GM21786 (cell line): ENCODE measurements around the gene OXGR1.
A peak's percentile ranks its signal among the peaks of the same experiment; 100 is the strongest.
"Not testable (repeated sequence)": the region's sequence is repeated elsewhere in the genome, so short reads cannot be mapped to it uniquely, and the experiment has no call there.

Source experiments
- ATAC-seq: cut with Tn5 transposase; IDR thresholded peaks from one replicate; pipeline ENCODE4 v1.9.1; 2021; ENCODE audit not compliant: unreplicated experiment

The OXGR1 gene

GRCh38 chr13:96994017-96994857 lies at the start of gene OXGR1:
Gene OXGR1, minus strand, starts transcription at chr13:96994476. Its CDS starts 6,717 bp downstream, at chr13:96987759.
- ATAC-seq = no peak

DNA sequence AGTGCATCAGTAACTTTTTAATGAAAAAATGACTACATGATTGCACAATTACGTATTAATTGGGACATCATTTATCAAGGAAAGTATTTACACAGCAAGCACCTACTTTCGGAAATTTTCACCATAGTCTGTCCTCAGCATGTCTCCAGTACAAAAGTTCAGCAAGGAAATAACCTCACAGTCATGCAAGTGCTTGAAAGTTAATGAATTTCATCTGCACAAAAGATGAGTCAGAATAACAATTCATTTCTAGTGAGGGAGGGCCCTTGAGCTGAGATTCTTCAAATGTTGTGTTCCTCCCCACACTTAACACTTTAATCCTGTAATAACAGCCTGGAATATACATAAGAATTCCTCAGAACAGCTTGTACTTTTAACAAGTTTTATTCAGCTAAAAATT lies 49.0 kb upstream of the OXGR1 start:
- ATAC-seq = no peak

DNA sequence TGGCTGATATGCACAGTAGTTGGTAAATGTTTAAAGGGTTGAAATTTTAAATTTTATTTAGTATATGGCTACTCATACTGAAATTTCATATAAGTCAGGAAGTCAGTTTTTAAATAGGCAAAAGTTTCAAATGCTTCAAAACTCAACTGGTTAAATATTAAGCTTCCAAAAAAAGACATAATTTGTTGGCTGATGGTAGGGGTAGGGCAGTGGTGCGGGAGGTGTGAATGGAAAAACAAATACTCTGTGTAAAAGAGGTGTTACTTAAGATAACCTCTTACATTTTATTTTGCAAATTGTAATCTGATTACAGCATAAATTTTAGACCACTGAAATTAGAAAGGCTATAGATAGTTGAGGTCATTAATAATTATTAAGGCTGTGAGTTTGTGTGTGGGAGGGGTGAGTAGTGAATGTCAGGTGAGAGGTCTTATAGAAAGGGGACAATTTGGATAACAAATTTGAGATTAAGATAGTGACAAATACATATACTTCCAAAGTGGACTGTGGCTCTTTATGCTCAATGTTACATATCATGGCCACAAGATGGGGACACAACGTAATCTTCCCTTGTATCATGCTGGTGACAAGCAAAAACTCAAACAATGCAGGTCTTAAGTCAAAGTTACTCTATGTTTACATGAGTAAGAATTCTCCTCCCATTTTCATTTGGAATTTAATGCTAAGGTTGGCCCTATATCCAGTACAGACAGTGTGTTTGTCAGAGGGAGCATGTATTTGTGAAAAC lies 36.6 kb upstream of the OXGR1 start:
- ATAC-seq = no peak

GRCh38 chr13:97028441-97029299 lies 34.4 kb upstream of the OXGR1 start:
- no peak for ATAC-seq

- no peak for ATAC-seq
Observed at GRCh38 chr13:97027162-97027554, 32.9 kb upstream of the OXGR1 start.

- no peak for ATAC-seq
Observed at GRCh38 chr13:97026531-97027161, 32.4 kb upstream of the OXGR1 start.

GRCh38 chr13:97023812-97024211 lies 29.5 kb upstream of the OXGR1 start:
- ATAC-seq = not testable (repeated sequence)

- ATAC-seq = no peak
Observed at GRCh38 chr13:97023117-97023516, 28.8 kb upstream of the OXGR1 start.

- no peak for ATAC-seq
Observed at GRCh38 chr13:97021241-97021640, 27.0 kb upstream of the OXGR1 start.

- ATAC-seq = no peak
Observed at GRCh38 chr13:97020689-97021240, 26.5 kb upstream of the OXGR1 start.

GRCh38 chr13:97020194-97020593 lies 25.9 kb upstream of the OXGR1 start:
- no peak for ATAC-seq

DNA sequence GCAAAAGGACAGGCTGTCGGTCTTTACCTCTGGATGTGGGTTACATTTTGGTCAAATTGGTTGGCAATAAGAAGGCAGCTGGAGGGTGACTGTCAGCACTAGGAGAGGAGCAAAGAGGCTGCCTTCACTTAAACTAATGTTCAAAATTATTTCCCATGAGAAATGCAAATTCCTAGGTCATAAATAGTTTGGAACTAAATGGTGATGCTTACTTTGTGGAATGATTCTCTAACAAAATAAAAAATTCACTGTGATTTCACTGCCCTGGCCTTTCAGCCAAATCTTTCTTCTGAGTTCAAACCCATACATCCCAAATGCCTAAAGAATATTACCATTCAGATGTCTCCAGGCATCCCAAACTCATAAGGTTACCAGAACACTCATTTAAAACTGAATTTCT lies 25.0 kb upstream of the OXGR1 start:
- ATAC-seq = no peak

DNA sequence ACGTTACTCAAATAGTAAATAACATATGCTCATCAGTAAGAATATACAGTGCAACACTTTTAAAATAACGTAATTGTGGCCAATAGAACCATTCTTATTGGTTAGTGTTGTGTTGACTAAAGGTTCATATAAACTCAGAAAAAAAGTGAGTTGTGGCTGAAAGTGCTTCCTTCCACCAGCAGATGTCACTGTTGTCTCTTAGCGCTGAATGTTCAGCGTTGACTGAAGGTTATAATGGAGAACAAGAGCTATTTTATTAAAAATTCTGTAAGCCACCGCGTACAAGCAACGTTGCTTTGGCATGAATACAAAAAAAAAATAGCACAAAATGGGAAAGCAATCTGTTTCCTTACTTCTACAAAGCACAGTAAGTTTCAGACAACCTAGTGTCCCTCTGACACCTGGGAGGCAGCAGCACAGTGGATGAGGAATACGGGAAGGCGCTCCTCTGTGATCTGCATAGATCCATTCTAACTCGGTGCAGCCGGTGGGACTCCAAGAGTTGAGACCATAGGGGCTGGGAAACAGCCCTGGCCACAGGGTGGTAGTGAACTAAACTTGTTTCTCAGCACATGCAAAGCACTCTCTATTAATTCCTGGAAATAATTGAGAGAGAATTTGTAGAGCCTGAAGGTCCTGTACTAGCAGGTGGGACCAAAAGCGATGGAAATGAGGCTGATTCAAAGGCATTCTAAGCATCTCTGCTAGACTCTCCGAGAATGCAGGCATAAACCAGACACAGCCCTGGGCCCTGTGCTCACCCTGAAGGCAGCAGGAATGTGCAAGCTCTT lies 23.9 kb upstream of the OXGR1 start:
- peak; percentile 82 for ATAC-seq

- ATAC-seq = no peak
Observed at GRCh38 chr13:97017322-97017721, 23.0 kb upstream of the OXGR1 start.

DNA sequence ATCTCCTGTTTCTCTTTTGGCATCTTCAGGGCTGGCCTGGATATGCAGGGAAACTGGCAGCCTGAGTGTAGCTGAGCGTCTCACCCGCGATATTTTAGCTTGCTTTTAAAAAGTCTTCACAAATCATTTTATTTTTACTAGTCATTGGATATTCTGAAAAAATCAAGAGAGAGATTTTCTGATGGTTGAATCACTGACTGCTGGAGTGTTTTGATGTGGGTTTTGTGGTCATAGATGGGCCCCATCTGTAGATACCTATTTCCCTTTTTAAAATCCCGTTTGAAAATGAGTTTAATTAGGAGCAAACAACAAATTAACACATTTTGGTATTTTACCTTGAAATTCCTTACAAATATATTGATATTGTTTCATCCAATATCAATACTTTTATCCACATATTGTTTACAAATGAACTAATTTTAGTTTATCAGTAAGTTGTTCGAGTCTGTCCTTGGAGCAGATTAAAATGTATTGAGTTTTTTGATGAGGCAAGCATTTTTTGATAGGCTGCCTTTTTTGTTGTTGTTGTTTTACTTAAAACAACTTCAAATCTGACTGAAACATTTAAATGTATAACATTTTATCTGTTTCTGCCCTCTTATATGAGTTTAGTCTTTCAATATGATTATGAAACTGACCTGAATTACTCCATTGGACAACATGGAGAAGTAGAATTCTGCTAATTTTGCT lies 21.5 kb upstream of the OXGR1 start:
- no peak for ATAC-seq

DNA sequence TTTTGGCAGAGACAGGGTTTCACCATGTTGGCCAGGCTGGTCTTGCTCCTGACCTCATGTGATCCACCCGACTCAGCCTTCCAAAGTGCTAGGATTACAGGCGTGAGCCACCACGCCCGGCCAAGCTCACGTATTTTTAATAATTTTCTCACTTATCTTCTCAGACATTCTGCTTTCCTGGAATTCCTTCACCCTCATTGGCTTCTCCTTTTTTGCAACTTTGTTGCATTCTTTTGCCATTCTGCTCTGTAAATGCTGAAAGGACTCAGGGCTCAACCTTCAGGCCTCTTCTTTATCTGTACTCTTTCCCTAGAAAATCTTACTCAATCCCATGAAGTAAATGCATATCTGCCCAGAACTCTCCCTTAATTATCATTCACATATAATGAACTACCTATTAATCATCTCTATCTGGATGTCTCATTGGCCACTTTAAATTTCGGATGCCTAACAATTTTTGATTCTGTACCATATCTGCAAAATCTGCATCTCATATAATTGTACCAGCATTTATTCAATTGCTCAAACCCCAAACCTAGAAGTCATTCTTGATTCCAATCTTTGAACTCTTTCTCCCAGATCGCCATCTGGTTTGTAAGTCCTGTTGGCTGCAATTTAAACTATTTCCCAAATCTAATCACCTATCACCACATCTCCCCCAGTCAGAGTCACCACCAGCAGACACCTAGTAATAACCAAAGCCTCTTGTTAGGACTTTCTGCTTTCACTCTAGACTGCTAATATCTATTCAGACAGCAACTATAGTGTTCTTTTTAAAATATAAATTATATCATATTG lies 18.2 kb upstream of the OXGR1 start:
- ATAC-seq = no peak

GRCh38 chr13:97011446-97012131 lies 17.3 kb upstream of the OXGR1 start:
- ATAC-seq = no peak

- ATAC-seq = no peak
Observed at GRCh38 chr13:97008643-97009042, 14.4 kb upstream of the OXGR1 start.
